Measurements from ENCODE around the gene NT5C.
"Not testable (repeated sequence)": the region's sequence is repeated elsewhere in the genome, so short reads cannot be mapped to it uniquely, and the experiment has no call there.

The NT5C gene

DNA sequence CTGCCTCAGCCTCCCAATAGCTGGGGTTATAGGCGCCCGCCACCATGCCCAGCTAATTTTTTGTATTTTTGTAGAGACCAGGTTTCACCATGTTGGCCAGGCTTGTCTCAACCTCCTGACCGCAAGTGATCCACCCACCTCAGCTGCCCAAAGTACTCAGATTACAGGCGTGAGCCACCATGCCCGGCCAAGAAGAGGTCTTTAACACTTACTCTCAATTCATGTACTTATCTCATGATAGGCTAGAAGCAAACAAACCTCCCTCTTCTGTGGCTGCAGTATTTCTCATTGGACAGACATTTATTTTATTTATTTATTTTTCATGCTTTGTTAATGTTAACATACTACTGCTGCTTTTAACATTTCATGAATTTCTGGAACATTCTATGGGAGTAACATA, 7.0 kb upstream of the NT5C start:
- Histone ChIP-seq H3K9ac (ENCODE audit: low read depth, low read length) (no peak overlapping the region), H3K27ac (ENCODE audit: low read length) (no peak overlapping the region), H3K4me3 (ENCODE audit: low read length) (no peak overlapping the region), H3K27me3 (ENCODE audit: insufficient read depth, low read length) (no peaks in the 10 kb centered on the region), H3K9me3 (ENCODE audit: insufficient read depth, low read depth, low read length) (no peaks in the 10 kb centered on the region), H3K4me1 (ENCODE audit: insufficient read depth, low read length) (no peaks in the 10 kb centered on the region), H3K36me3 (ENCODE audit: insufficient read depth, low read depth, low read length) (peaks cover 86% of the 10 kb centered on the region)

DNA sequence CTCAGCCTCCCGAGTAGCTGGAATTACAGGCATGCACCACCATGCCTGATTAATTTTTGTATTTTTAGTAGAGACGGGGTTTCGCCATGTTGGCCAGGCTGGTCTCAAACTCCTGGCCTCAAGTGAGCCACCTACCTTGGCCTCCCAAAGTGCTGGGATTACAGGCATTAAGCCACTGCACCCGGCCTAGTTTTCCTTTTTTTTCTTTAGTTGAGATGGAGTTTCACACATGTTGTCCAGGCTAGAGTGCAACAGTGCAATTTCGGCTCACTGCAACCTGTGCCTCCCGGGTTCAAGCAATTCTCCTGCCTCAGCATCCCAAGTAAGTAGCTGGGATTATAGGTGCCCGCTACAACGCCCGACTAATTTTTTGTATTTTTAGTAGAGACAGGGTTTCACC, 6.2 kb upstream of the NT5C start:
- not testable (repeated sequence) for H3K4me3 ChIP-seq (ENCODE audit: low read length); H3K27ac ChIP-seq (ENCODE audit: low read length); H3K9me3 ChIP-seq (ENCODE audit: insufficient read depth, low read depth, low read length); H3K9ac ChIP-seq (ENCODE audit: low read depth, low read length); H3K4me1 ChIP-seq (ENCODE audit: insufficient read depth, low read length); H3K27me3 ChIP-seq (ENCODE audit: insufficient read depth, low read length)
- H3K36me3 ChIP-seq (ENCODE audit: insufficient read depth, low read depth, low read length) = peaks cover 78% of the 10 kb centered on the region

DNA sequence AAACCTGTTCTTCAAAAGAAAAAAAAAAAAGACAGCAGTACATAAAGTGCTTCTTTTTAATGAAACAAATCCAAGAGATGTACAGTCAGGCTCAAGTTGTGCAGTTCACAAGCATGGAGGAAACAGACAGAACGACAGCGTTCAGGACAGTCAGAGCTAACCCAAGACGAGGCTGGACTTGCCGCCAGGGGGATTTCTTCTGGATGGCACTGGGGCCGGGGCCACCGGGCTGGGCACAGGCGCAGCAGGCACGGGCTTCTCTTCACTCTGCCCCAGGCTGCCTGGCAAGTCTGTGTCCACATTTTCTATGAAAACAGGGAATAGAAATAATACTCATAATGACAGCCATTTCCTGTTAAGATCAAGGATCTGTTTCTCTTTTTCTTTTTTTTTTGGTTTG, 4.4 kb upstream of the NT5C start:
- Histone ChIP-seq H3K9me3 (ENCODE audit: insufficient read depth, low read depth, low read length) (no peaks in the 10 kb centered on the region), H3K9ac (ENCODE audit: low read depth, low read length) (no peak overlapping the region), H3K27ac (ENCODE audit: low read length) (no peak overlapping the region), H3K27me3 (ENCODE audit: insufficient read depth, low read length) (no peaks in the 10 kb centered on the region), H3K4me3 (ENCODE audit: low read length) (no peak overlapping the region), H3K4me1 (ENCODE audit: insufficient read depth, low read length) (no peaks in the 10 kb centered on the region), H3K36me3 (ENCODE audit: insufficient read depth, low read depth, low read length) (peaks cover 62% of the 10 kb centered on the region)

DNA sequence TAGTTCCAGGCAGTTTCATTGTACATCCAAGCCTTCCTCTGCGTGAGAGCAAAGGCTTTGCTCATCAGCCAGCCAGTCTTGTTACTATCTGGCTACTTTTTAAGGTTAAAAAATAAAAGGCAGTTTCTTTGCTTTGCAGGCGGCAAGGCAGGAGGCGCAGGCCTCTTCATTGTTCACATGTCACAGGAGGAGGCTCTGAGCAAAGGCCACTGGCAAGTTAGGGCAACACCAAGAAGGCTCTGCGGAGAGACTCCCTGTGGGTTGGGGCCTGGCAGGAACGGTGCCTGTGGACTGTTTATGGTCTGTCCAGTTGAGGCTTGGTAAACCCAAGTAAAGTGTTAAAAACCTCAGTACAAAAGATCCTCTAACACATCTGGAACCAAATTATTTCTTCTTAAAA, 3.9 kb upstream of the NT5C start:
- Histone ChIP-seq H3K9ac (ENCODE audit: low read depth, low read length) (no peak overlapping the region), H3K27ac (ENCODE audit: low read length) (no peak overlapping the region), H3K9me3 (ENCODE audit: insufficient read depth, low read depth, low read length) (no peaks in the 10 kb centered on the region), H3K36me3 (ENCODE audit: insufficient read depth, low read depth, low read length) (peaks cover 57% of the 10 kb centered on the region), H3K4me1 (ENCODE audit: insufficient read depth, low read length) (no peaks in the 10 kb centered on the region), H3K4me3 (ENCODE audit: low read length) (no peak overlapping the region), H3K27me3 (ENCODE audit: insufficient read depth, low read length) (no peaks in the 10 kb centered on the region)

DNA sequence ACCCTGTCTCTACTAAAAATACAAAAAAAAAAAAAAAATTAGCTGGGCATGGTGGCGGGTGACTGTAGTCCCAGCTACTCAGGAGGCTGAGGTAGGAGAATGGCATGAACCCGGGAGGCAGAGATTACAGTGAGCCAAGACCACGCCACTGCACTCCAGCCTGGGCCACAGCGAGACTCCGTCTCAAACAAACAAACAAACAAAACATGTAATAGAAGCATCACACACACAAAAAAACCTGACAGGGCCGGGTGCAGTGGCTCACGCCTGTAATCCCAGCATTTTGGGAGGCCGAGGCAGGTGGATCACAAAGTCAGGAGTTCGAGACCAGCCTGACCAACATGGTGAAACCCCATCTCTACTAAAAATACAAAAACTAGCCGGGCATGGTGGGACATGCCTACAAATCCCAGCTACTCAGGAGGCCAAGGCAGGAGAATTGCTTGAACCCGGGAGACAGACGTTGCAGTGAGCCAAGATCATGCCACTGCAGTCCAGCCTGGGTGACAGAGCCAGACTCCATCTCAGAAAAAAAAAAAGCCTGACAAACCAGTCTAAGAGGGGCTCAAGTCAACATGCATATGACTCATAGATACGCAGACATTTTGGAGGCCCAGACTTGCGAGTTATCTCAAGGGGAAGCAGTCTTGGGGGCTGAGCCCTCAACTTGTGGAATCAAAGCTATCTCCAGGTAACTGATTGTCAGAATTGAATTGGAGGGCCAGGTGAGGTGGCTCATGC, 2.2 kb upstream of the NT5C start:
- not testable (repeated sequence) for H3K9me3 ChIP-seq (ENCODE audit: insufficient read depth, low read depth, low read length)

DNA sequence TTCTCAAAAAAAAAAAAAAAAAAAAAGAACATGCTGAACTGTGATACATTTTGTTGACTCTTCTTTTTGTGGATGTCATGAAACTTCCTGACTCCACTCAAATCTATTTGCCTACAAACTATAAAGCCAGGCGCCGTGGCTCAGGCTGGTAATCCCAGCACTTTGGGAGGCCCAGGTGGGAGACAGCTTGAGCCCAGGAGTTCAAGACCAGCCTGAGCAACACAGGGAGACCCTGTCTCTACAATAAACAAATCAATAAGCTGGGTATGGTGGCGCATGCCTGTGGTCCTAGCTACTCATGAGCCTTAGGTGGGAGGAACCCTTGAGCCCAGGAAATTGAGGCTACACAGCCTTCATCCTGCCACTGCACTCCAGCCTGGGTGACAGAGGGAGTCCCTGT, 1.5 kb upstream of the NT5C start:
- Histone ChIP-seq H3K4me3 (ENCODE audit: low read length) (no peak overlapping the region), H3K9ac (ENCODE audit: low read depth, low read length) (no peak overlapping the region), H3K27ac (ENCODE audit: low read length) (no peak overlapping the region), H3K27me3 (ENCODE audit: insufficient read depth, low read length) (no peaks in the 10 kb centered on the region), H3K9me3 (ENCODE audit: insufficient read depth, low read depth, low read length) (no peaks in the 10 kb centered on the region), H3K4me1 (ENCODE audit: insufficient read depth, low read length) (no peaks in the 10 kb centered on the region), H3K36me3 (ENCODE audit: insufficient read depth, low read depth, low read length) (peaks cover 47% of the 10 kb centered on the region)

More for the DNA sequence above, 2.2 kb upstream of the NT5C start:
- H3K36me3 ChIP-seq (ENCODE audit: insufficient read depth, low read depth, low read length) = peaks cover 55% of the 10 kb centered on the region
- H3K27ac ChIP-seq (ENCODE audit: low read length); H3K4me1 ChIP-seq (ENCODE audit: insufficient read depth, low read length); H3K27me3 ChIP-seq (ENCODE audit: insufficient read depth, low read length); H3K4me3 ChIP-seq (ENCODE audit: low read length); H3K9ac ChIP-seq (ENCODE audit: low read depth, low read length): not testable (repeated sequence)

GRCh38 chr17:75132018-75133000, 767 bp upstream of the NT5C start:
- H3K4me1 ChIP-seq (ENCODE audit: insufficient read depth, low read length); H3K9me3 ChIP-seq (ENCODE audit: insufficient read depth, low read depth, low read length); H3K27me3 ChIP-seq (ENCODE audit: insufficient read depth, low read length): not testable (repeated sequence)
- peak overlapping the region; percentile 95; the same call in 1 of the 2 replicates for H3K9ac ChIP-seq (ENCODE audit: low read depth, low read length)
- peak overlapping the region; percentile 86 for H3K4me3 ChIP-seq (ENCODE audit: low read length)
- H3K36me3 ChIP-seq (ENCODE audit: insufficient read depth, low read depth, low read length) = peaks cover 42% of the 10 kb centered on the region
- H3K27ac ChIP-seq (ENCODE audit: low read length) = peak overlapping the region; percentile 72

- peak overlapping the region; percentile 95 for H3K9ac ChIP-seq (ENCODE audit: low read depth, low read length)
These were observed 787 bp downstream of the NT5C start for GRCh38 chr17:75130632-75131277.

GRCh38 chr17:75130059-75130631, 1.4 kb downstream of the NT5C start:
- Histone ChIP-seq H3K4me3 (ENCODE audit: low read length) (peak overlapping the region; percentile 86), H3K9ac (ENCODE audit: low read depth, low read length) (peak overlapping the region; percentile 95; the same call in 1 of the 2 replicates), H3K4me1 (ENCODE audit: insufficient read depth, low read length) (no peaks in the 10 kb centered on the region), H3K27me3 (ENCODE audit: insufficient read depth, low read length) (no peaks in the 10 kb centered on the region), H3K9me3 (ENCODE audit: insufficient read depth, low read depth, low read length) (no peaks in the 10 kb centered on the region), H3K27ac (ENCODE audit: low read length) (no peak overlapping the region), H3K36me3 (ENCODE audit: insufficient read depth, low read depth, low read length) (peaks cover 20% of the 10 kb centered on the region)

More at GRCh38 chr17:75130632-75131277, 787 bp downstream of the NT5C start:
- Histone ChIP-seq H3K4me3 (ENCODE audit: low read length) (peak overlapping the region; percentile 86), H3K9me3 (ENCODE audit: insufficient read depth, low read depth, low read length) (no peaks in the 10 kb centered on the region), H3K4me1 (ENCODE audit: insufficient read depth, low read length) (no peaks in the 10 kb centered on the region), H3K27ac (ENCODE audit: low read length) (peak overlapping the region; percentile 72), H3K27me3 (ENCODE audit: insufficient read depth, low read length) (no peaks in the 10 kb centered on the region), H3K36me3 (ENCODE audit: insufficient read depth, low read depth, low read length) (peaks cover 27% of the 10 kb centered on the region)

DNA sequence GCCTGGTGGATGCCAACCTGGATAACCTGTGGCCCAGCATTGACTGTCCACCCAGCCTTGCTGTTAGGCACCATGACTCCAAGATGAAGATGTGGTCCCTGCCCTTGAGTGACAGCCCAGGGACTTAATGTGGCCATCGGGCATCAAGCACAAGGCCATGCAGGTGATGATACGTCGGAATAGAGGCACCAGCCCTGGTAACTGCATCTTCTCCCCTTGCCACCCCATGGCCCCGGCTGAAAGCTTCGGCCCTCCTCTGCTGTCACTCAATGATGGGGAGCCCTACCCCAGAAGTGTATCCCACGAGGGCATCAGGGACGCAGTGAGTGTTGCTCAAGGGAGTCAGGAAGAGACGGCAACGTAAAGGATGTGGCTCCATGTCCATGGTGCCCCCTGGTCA, 2.0 kb downstream of the NT5C start:
- Histone ChIP-seq H3K36me3 (ENCODE audit: insufficient read depth, low read depth, low read length) (peaks cover 15% of the 10 kb centered on the region), H3K27me3 (ENCODE audit: insufficient read depth, low read length) (no peaks in the 10 kb centered on the region), H3K9me3 (ENCODE audit: insufficient read depth, low read depth, low read length) (no peaks in the 10 kb centered on the region), H3K9ac (ENCODE audit: low read depth, low read length) (no peak overlapping the region), H3K27ac (ENCODE audit: low read length) (no peak overlapping the region), H3K4me3 (ENCODE audit: low read length) (no peak overlapping the region), H3K4me1 (ENCODE audit: insufficient read depth, low read length) (no peaks in the 10 kb centered on the region)

GRCh38 chr17:75128694-75129505, 2.6 kb downstream of the NT5C start:
- Histone ChIP-seq H3K27ac (ENCODE audit: low read length) (no peak overlapping the region), H3K9ac (ENCODE audit: low read depth, low read length) (no peak overlapping the region), H3K4me1 (ENCODE audit: insufficient read depth, low read length) (no peaks in the 10 kb centered on the region), H3K27me3 (ENCODE audit: insufficient read depth, low read length) (no peaks in the 10 kb centered on the region), H3K9me3 (ENCODE audit: insufficient read depth, low read depth, low read length) (no peaks in the 10 kb centered on the region), H3K4me3 (ENCODE audit: low read length) (no peak overlapping the region), H3K36me3 (ENCODE audit: insufficient read depth, low read depth, low read length) (peaks cover 14% of the 10 kb centered on the region)

Measured in iPS-20b (cell line).